GM18508 (cell line): ENCODE measurements around the gene SPACA7.

Experiments used
- ATAC-seq: cut with Tn5 transposase; IDR thresholded peaks from one replicate; pipeline ENCODE4 v1.9.1; 2021; ENCODE audit warnings: moderate number of reproducible peaks; ENCODE audit not compliant: insufficient read depth, unreplicated experiment

SPACA7 gene

GRCh38 chr13:112456138-112457056, 80.2 kb downstream of the SPACA7 start:
- no peak for ATAC-seq

- no peak for ATAC-seq
These were observed 80.9 kb downstream of the SPACA7 start for GRCh38 chr13:112457081-112457480.

- ATAC-seq: no peak
These were observed 81.3 kb downstream of the SPACA7 start for GRCh38 chr13:112457485-112457884.

- no peak for ATAC-seq
These were observed 86.3 kb downstream of the SPACA7 start for GRCh38 chr13:112462408-112462807.

- ATAC-seq: no peak
These were observed 88.6 kb downstream of the SPACA7 start for GRCh38 chr13:112464720-112465119.

GRCh38 chr13:112465251-112466131, 89.3 kb downstream of the SPACA7 start:
- ATAC-seq: no peak

GRCh38 chr13:112466132-112467058, 90.2 kb downstream of the SPACA7 start:
- ATAC-seq: no peak

- ATAC-seq: no peak
These were observed 91.1 kb downstream of the SPACA7 start for GRCh38 chr13:112467236-112467635.

GRCh38 chr13:112468069-112468468, 91.9 kb downstream of the SPACA7 start:
- ATAC-seq: no peak

GRCh38 chr13:112469071-112469745, 93.1 kb downstream of the SPACA7 start:
- ATAC-seq: no peak

GRCh38 chr13:112473818-112474217, 97.7 kb downstream of the SPACA7 start:
- no peak for ATAC-seq

GRCh38 chr13:112474869-112475268, 98.7 kb downstream of the SPACA7 start:
- ATAC-seq: no peak

GRCh38 chr13:112475889-112476288, 99.7 kb downstream of the SPACA7 start:
- no peak for ATAC-seq

- ATAC-seq: no peak
These were observed 101.0 kb downstream of the SPACA7 start for GRCh38 chr13:112477070-112477619.

- no peak for ATAC-seq
These were observed 103.2 kb downstream of the SPACA7 start for GRCh38 chr13:112479389-112479788.

GRCh38 chr13:112481458-112481857, 105.3 kb downstream of the SPACA7 start:
- no peak for ATAC-seq

GRCh38 chr13:112483299-112483698, 107.1 kb downstream of the SPACA7 start:
- no peak for ATAC-seq
